ENCODE measurements around the gene DTD1. TPM values are rescaled to one million over a fixed set of nuclear protein-coding genes. Genes with fewer than 3 reads are reported as not detected.

DTD1 gene
- total RNA-seq, 1 donor from 2014 or later = 38.1 TPM

- Histone ChIP-seq H3K9me3 (ENCODE audit: insufficient read depth, low read depth, low read length) (no peaks in the 10 kb centered on the region), H3K9ac (ENCODE audit: low read length) (no peak overlapping the region), H3K27ac (ENCODE audit: low read depth, low read length) (no peak overlapping the region), H3K4me1 (ENCODE audit: insufficient read depth, low read length) (no peaks in the 10 kb centered on the region), H3K27me3 (ENCODE audit: insufficient read depth, low read length) (no peaks in the 10 kb centered on the region), H3K4me2 (ENCODE audit: low read length) (no peak overlapping the region), H2AFZ (ENCODE audit: low read depth, low read length) (no peak overlapping the region), H3K36me3 (ENCODE audit: insufficient read depth, low read length) (no peaks in the 10 kb centered on the region), H3K79me2 (ENCODE audit: insufficient read depth, low read length) (no peaks in the 10 kb centered on the region), H3K4me3 (ENCODE audit: insufficient read depth, low read depth, low read length) (no peak overlapping the region), H4K20me1 (ENCODE audit: insufficient read depth, low read length) (no peaks in the 10 kb centered on the region)
- DNase-seq (ENCODE audit: low read depth) = no peak
- Mint-ChIP-seq H3K27me3 (ENCODE audit: low read depth, unreplicated experiment) (peaks cover 10% of the 10 kb centered on the region), H3K36me3 (ENCODE audit: low read depth, unreplicated experiment) (peaks cover 3% of the 10 kb centered on the region), H3K27ac (ENCODE audit: unreplicated experiment) (no peak overlapping the region), H3K9me3 (ENCODE audit: unreplicated experiment) (peaks cover 7% of the 10 kb centered on the region), H3K4me1 (ENCODE audit: low read depth, unreplicated experiment) (peaks cover 6% of the 10 kb centered on the region), H3K4me3 (ENCODE audit: unreplicated experiment) (no peak overlapping the region)
- TF ChIP-seq EZH2 (IDR thresholded peaks at IDR 0.05; ENCODE audit: insufficient read depth, low read length) (no peak), CTCF (IDR thresholded peaks at IDR 0.05; ENCODE audit: insufficient read depth, low read depth, low read length) (no peak)
- FAIRE-seq = no peak
Observed at GRCh38 chr20:18790787-18791186, 202.9 kb downstream of the DTD1 start.

DNA sequence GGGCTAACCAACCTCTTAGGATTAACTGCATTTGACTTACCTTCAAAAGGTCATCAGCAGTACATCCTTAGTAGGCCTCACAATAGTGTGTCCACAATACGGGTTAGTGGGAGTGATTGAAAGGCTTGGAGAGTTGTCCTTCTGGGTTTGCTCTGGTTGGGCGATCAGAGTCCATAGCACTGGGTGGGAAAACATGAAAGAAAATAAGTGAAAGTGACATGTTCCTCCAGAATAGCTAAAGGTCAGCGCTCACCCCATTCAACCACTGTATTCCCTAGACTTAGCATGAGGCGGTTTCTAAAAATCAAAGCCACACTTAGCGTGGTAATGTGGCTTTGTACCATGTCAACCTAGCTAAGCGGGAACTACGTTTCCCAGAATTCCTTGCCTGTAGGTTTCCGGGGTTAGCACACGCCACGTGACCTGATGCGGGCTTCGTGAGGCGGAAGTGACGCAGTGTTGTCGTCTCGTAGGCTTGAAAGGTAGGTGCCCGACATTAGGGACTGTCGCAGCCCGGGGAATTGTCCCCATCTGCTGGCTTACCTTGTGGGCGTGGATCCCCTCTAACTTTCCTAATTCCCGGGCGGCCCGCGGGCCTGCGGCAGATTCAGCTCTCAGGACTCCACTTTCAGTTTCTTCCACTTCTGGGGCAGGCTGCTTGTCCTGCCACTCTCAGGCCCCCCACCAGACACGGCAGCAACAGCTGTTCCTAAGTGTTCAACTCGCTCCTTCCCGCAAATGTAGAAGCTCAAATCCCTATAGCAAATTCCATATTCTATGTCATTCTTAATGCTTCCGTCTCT is 206.0 kb downstream of the DTD1 start:
- Histone ChIP-seq H3K4me3 (ENCODE audit: insufficient read depth, low read depth, low read length) (peak overlapping the region; percentile 92), H3K36me3 (ENCODE audit: insufficient read depth, low read length) (no peaks in the 10 kb centered on the region), H3K9me3 (ENCODE audit: insufficient read depth, low read depth, low read length) (no peaks in the 10 kb centered on the region), H3K4me1 (ENCODE audit: insufficient read depth, low read length) (no peaks in the 10 kb centered on the region), H3K9ac (ENCODE audit: low read length) (peak overlapping the region; percentile 92), H4K20me1 (ENCODE audit: insufficient read depth, low read length) (no peaks in the 10 kb centered on the region), H2AFZ (ENCODE audit: low read depth, low read length) (peak overlapping the region; percentile 94), H3K79me2 (ENCODE audit: insufficient read depth, low read length) (no peaks in the 10 kb centered on the region), H3K27ac (ENCODE audit: low read depth, low read length) (peak overlapping the region; percentile 87), H3K4me2 (ENCODE audit: low read length) (peak overlapping the region; percentile 96), H3K27me3 (ENCODE audit: insufficient read depth, low read length) (no peaks in the 10 kb centered on the region)
- FAIRE-seq = peak; percentile 91
- peaks cover 3% of the 10 kb centered on the region for H3K9me3 Mint-ChIP-seq (ENCODE audit: unreplicated experiment)
- H3K4me3 Mint-ChIP-seq (ENCODE audit: unreplicated experiment) = peak overlapping the region; percentile 95
- peaks cover 10% of the 10 kb centered on the region for H3K27me3 Mint-ChIP-seq (ENCODE audit: low read depth, unreplicated experiment)
- H3K27ac Mint-ChIP-seq (ENCODE audit: unreplicated experiment) = peak overlapping the region; percentile 95
- DNase-seq (ENCODE audit: low read depth) = peak; percentile 80
- peaks cover 6% of the 10 kb centered on the region for H3K4me1 Mint-ChIP-seq (ENCODE audit: low read depth, unreplicated experiment)
- TF ChIP-seq CTCF (IDR thresholded peaks at IDR 0.05; ENCODE audit: insufficient read depth, low read depth, low read length) (no peak), EZH2 (IDR thresholded peaks at IDR 0.05; ENCODE audit: insufficient read depth, low read length) (no peak)
- H3K36me3 Mint-ChIP-seq (ENCODE audit: low read depth, unreplicated experiment) = no peaks in the 10 kb centered on the region

GRCh38 chr20:18794428-18794787 is 206.6 kb downstream of the DTD1 start:
- Histone ChIP-seq H3K9ac (ENCODE audit: low read length) (peak overlapping the region; percentile 92), H4K20me1 (ENCODE audit: insufficient read depth, low read length) (no peaks in the 10 kb centered on the region), H3K4me1 (ENCODE audit: insufficient read depth, low read length) (no peaks in the 10 kb centered on the region), H3K4me2 (ENCODE audit: low read length) (peak overlapping the region; percentile 96), H3K9me3 (ENCODE audit: insufficient read depth, low read depth, low read length) (no peaks in the 10 kb centered on the region), H3K27me3 (ENCODE audit: insufficient read depth, low read length) (no peaks in the 10 kb centered on the region), H3K4me3 (ENCODE audit: insufficient read depth, low read depth, low read length) (peak overlapping the region; percentile 92), H3K27ac (ENCODE audit: low read depth, low read length) (peak overlapping the region; percentile 87), H3K36me3 (ENCODE audit: insufficient read depth, low read length) (no peaks in the 10 kb centered on the region), H3K79me2 (ENCODE audit: insufficient read depth, low read length) (no peaks in the 10 kb centered on the region), H2AFZ (ENCODE audit: low read depth, low read length) (peak overlapping the region; percentile 94)
- TF ChIP-seq CTCF (IDR thresholded peaks at IDR 0.05; ENCODE audit: insufficient read depth, low read depth, low read length) (no peak), EZH2 (IDR thresholded peaks at IDR 0.05; ENCODE audit: insufficient read depth, low read length) (no peak)
- no peak for FAIRE-seq
- no peak for DNase-seq (ENCODE audit: low read depth)
- peaks cover 4% of the 10 kb centered on the region for H3K9me3 Mint-ChIP-seq (ENCODE audit: unreplicated experiment)
- peaks cover 6% of the 10 kb centered on the region for H3K4me1 Mint-ChIP-seq (ENCODE audit: low read depth, unreplicated experiment)
- no peaks in the 10 kb centered on the region for H3K36me3 Mint-ChIP-seq (ENCODE audit: low read depth, unreplicated experiment)
- peaks cover 14% of the 10 kb centered on the region for H3K27me3 Mint-ChIP-seq (ENCODE audit: low read depth, unreplicated experiment)
- peak overlapping the region; percentile 95 for H3K4me3 Mint-ChIP-seq (ENCODE audit: unreplicated experiment)
- H3K27ac Mint-ChIP-seq (ENCODE audit: unreplicated experiment) = peak overlapping the region; percentile 95

Data from astrocyte (in vitro differentiated cells and primary cell).